Epithelial cell of esophagus (primary cell): ENCODE results near the gene PDLIM7.
A peak's percentile ranks its signal among the peaks of the same experiment; 100 is the strongest.

Source experiments
- DNase-seq: peaks from one replicate; pipeline ENCODE4 v3.0.0; 2010; ENCODE audit warnings: low read depth
- H3K4me3 ChIP-seq: 2 replicates; pipeline ENCODE4 v1.5.1; 2011; ENCODE audit warnings: mild to moderate bottlenecking, low read length, control low read depth
- TF ChIP-seq, protein P1 (sequence below): IDR thresholded peaks from 2 replicates; pipeline ENCODE4 v1.5.1; 2011; ENCODE audit warnings: low read depth, mild to moderate bottlenecking, low read length, control low read depth, inconsistent platforms; ENCODE audit not compliant: insufficient read depth; ENCODE audit errors: missing control alignments

Gene PDLIM7

DNA sequence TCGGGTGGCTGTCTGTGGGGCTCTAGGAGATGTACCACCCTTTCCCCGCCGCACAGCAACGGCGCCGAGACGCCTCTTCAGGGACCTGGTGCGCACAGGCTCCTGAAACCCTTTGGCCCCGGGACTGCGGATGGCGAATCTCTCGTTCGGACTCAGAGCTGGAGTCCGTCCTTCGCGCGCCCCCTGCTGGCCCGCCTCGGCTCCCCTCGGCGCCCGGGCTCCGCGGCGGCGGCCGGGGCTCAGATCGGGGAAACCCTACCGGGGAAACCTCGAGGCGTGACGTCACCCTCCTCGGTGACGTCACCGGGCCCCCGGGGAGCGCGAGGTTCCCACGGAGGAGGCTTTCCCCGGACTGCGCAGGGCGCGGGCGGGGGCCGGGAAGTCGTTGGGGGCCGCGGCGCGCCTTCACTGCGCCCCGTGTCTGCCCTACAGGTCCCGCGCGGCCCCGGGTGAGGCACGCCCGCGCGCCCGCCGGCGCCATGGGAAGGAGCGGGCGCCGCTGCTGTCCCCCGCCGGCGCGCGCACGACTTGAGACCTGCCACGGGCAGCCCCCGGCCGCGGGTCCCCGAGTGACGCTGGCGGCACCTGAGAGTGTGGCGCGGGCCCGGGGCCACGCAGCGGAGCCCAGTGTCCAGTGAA lies 42.9 kb downstream of the PDLIM7 start:
- peak overlapping the region; percentile 54 for H3K4me3 ChIP-seq
- TF ChIP-seq, protein P1, sequence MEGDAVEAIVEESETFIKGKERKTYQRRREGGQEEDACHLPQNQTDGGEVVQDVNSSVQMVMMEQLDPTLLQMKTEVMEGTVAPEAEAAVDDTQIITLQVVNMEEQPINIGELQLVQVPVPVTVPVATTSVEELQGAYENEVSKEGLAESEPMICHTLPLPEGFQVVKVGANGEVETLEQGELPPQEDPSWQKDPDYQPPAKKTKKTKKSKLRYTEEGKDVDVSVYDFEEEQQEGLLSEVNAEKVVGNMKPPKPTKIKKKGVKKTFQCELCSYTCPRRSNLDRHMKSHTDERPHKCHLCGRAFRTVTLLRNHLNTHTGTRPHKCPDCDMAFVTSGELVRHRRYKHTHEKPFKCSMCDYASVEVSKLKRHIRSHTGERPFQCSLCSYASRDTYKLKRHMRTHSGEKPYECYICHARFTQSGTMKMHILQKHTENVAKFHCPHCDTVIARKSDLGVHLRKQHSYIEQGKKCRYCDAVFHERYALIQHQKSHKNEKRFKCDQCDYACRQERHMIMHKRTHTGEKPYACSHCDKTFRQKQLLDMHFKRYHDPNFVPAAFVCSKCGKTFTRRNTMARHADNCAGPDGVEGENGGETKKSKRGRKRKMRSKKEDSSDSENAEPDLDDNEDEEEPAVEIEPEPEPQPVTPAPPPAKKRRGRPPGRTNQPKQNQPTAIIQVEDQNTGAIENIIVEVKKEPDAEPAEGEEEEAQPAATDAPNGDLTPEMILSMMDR: peak; percentile 50
- peak; percentile 85 for DNase-seq

DNA sequence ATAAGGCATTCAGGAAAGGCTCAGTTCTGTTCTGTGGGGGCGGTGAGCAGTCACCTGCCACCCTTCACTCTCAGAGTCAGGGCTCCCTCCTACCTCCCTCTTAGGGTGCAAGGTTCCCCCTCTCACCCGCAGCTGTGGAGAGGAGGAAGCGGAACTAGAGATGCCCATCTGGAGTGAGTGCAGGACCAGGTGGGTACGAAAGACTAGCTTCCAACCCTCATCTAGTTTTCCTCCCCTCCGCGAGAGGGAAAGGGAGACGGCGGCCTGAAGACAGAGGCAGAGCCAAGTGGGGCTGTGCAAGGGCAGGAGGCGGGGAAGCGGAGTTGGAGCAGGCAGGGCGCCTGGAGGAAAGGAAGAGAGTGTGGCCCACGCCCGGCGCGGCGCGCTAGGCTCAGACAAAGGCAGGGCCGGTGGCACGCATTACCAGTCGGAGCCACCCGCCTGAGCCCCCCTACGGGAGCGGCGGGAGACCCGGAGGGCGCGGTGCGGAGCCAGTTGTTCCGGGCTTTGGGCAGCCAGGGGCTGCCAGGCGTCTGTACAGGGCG lies 43.5 kb downstream of the PDLIM7 start:
- TF ChIP-seq, protein P1: no peak
- peak overlapping the region; percentile 42 for H3K4me3 ChIP-seq
- no peak for DNase-seq

DNA sequence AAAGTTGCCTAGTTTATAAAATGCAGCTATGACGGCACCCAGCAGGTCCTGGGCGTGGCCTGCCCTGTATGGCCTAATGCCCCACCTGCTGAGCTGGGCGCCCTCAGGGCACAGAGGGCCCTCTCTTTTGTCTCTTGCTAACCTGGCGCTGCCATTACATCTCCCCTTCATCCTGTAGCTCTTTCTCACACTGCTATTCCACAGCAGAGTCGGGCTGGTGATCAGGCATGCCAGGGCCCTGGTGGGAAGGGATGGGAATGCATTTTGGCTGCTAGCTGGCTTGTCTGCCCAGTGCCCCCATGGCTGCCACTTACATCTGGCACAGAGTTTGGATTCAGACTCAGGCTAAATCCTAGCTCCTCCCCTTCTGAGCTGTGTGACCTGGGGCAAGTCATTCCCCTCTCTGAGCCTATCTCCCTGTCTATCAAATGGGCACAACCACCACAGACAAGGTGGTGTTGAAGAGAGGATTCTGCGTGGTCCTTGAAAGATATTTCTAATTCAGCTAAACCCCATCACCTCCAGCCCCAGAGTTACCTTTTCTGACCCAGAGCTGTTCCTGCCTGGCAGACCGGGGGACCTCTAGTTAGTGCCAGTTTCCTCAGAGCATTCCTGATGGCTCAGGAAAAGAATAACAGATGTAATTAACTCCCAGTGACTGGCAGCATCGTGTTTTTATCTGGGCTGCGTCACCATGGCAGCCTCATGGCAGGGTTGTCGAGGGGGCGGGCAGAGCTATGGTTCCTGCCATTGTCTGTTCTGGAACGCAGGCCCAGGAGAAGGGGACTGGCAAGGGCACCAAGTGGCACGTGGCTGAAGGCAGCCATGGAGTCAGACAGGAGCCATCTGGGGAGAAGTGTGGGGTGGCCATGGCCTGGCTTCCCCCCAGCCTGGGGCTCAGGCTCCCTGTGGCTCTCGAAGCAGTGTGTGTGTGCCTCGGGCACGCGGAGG lies 44.4 kb downstream of the PDLIM7 start:
- no peak for DNase-seq
- TF ChIP-seq, protein P1: no peak

DNA sequence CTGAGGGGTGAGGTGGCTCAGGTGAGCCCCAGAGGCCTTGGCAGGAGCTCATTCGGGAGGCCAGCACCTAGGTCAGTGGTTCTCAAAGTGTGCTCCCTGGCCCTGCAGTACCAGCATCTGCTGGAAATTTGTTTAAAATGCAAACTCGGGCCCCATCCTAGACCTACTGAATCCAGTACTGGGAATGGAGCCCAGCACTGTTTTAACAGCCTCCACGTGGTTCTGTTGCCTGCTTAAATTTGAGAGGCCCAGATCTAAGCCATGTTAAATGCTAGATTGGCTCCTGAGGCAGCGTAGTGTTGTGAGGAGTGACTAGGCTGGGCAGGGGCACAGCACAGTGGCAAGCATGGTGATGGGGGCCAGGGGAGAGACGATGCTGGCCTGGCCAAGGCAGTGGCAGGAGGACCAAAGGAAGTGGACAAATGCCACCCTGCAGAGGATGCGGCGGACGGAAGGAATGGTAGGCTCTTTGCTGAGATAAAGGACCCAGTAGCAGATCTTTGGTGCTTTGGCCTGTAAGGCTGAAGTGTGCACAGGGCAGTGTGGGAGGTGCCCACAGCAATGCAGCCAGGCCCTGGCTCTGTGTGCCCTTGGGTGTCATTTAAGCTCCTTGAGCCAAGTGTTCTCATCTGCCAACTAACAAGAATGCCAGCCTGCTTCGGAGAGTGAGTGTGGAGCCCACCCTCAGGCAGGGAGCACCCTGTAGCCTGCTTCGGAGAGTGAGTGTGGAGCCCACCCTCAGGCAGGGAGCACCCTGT lies 46.6 kb downstream of the PDLIM7 start:
- H3K4me3 ChIP-seq: no peak overlapping the region
- DNase-seq: no peak
- TF ChIP-seq, protein P1: no peak

More for the DNA sequence above, 44.4 kb downstream of the PDLIM7 start:
- H3K4me3 ChIP-seq: no peak overlapping the region

DNA sequence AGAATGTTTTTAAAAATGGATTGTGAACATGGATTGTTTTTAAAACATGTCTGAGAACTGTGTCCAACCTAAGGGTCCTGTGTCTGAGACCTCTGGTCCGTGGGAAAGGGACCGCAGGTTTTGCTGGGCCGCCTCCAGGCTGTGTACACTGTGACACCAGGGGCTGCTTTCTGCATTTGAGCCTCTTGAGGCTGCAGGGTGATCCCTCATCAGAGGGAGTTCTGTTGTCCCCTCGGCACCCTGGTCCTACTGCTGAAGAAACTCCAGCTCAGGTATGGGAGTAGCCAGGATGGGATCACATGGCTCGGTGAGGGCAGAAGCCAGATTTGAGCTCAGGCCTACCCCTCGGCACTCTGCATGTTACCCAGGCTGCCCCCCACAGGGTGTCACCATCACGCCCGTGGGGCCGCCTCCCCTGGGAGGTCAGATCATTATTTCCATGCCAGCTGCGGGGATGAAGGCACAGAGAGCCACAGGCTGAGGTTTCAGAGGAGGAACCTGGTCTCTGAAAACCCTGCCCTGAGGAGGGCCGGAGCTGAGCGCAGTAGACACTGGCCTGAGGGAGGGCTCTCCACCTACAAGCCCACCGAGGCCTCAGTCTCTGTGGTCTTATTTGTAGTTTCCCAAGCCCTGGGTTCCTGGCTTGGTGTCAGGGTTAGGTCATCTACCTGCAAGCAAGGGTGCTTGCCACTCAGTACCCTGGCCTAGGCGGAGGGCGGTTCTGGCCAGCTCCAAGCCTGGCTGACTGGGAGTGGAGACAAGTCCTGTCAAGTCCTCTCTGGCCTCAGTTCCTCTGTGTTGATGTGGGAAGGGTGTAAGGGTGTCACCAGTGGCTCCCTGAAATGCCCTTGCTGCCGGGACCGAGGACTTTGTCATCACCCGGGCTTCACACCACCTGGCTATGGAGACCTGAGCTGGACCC lies 48.0 kb downstream of the PDLIM7 start:
- peak; percentile 60 for DNase-seq
- TF ChIP-seq, protein P1: no peak
- no peak overlapping the region for H3K4me3 ChIP-seq

DNA sequence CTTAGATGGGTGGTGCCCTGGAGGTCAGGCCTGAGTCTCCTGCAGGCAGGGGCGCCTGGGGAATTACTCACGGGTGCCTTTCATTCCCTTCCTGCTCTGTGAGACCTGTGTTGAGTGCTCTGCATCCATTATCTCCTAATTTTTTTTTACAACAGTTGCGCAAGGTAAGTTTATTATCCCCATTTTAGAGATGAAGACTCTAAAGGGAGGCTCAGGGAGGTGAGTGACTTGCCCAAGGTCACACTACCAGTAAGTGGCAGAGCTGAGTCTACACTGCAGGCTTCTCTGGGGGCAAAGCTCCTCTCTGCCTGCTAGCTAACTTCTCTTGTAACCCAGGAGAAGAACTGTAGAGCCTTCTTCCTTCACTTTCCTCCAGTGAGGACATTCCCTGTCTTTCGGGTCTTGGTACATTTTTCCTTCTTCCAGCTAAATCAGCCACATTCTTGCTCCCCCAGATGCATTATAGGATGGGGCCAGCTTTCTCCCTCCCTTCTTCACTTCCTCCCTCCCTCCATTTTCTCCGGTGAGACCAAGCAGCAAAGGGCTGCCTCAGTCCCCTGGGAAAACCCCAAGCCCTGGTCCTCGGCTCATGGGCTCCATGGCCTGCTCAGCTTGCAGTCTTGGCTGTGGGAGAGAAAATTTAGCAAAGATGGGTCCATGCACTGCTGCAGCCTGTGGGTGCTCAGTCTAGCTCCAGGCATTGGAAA lies 49.0 kb downstream of the PDLIM7 start:
- no peak for DNase-seq
- H3K4me3 ChIP-seq: no peak overlapping the region
- TF ChIP-seq, protein P1: no peak
